GM18511 (cell line): ENCODE data around the gene MOCOS.

Source experiments
- ATAC-seq: cut with Tn5 transposase; IDR thresholded peaks from one replicate; pipeline ENCODE4 v1.9.1; 2021; ENCODE audit warnings: mild to moderate bottlenecking, moderate library complexity; ENCODE audit not compliant: unreplicated experiment

The MOCOS gene

GRCh38 chr18:36179562-36180355, 7.5 kb upstream of the MOCOS start:
- ATAC-seq = peak; percentile 41

- no peak for ATAC-seq
These were observed 5.9 kb upstream of the MOCOS start for GRCh38 chr18:36181441-36181840.

GRCh38 chr18:36181898-36182506, 5.3 kb upstream of the MOCOS start:
- no peak for ATAC-seq

- ATAC-seq = no peak
These were observed 4.3 kb upstream of the MOCOS start for GRCh38 chr18:36183033-36183432.

- no peak for ATAC-seq
These were observed 3.3 kb upstream of the MOCOS start for GRCh38 chr18:36183987-36184386.

GRCh38 chr18:36185157-36185556, 2.1 kb upstream of the MOCOS start:
- ATAC-seq = no peak

GRCh38 chr18:36185901-36186460, 1.3 kb upstream of the MOCOS start:
- ATAC-seq = no peak

- ATAC-seq = peak; percentile 12
These were observed 670 bp upstream of the MOCOS start for GRCh38 chr18:36186461-36187192.

GRCh38 chr18:36187826-36188721, 777 bp downstream of the MOCOS start:
- ATAC-seq = peak; percentile 30

- ATAC-seq = no peak
These were observed 1.6 kb downstream of the MOCOS start for GRCh38 chr18:36188916-36189315.

- no peak for ATAC-seq
These were observed 2.2 kb downstream of the MOCOS start for GRCh38 chr18:36189486-36189885.

- no peak for ATAC-seq
These were observed 4.0 kb downstream of the MOCOS start for GRCh38 chr18:36191286-36191685.

- no peak for ATAC-seq
These were observed 4.4 kb downstream of the MOCOS start for GRCh38 chr18:36191711-36192110.

- ATAC-seq = no peak
These were observed 7.5 kb downstream of the MOCOS start for GRCh38 chr18:36194600-36195315.

GRCh38 chr18:36195427-36196122, 8.3 kb downstream of the MOCOS start:
- no peak for ATAC-seq

- no peak for ATAC-seq
These were observed 9.1 kb downstream of the MOCOS start for GRCh38 chr18:36196238-36196995.

GRCh38 chr18:36197511-36198166, 10.3 kb downstream of the MOCOS start:
- no peak for ATAC-seq

- no peak for ATAC-seq
These were observed 12.5 kb downstream of the MOCOS start for GRCh38 chr18:36199691-36200295.
